HepG2 (cell line): ENCODE measurements around the gene GPRIN2. TPM values are rescaled to one million over a fixed set of nuclear protein-coding genes. Genes with fewer than 3 reads are reported as not detected.
"Not testable (repeated sequence)": the region's sequence is repeated elsewhere in the genome, so short reads cannot be mapped to it uniquely, and the experiment has no call there.

Experiments used
- ATAC-seq: fragments of 200-7000 bp; cut with Tn5 transposase; 3 replicates; pipeline ENCODE4 v1.9.1; 2020; ENCODE audit warnings: mild to moderate bottlenecking, moderate library complexity
- BruUV-seq: library from RNA; stranded (reverse); fragments of 400-500 nt; replicated peaks from 2 replicates; lab custom pipeline; 2021; lab: Mats Ljungman, UMichigan
- CTCF ChIA-PET: fragments of 300-600 bp; formaldehyde crosslinking; extraction: SDS; loops from one replicate; lab custom pipeline; 2021; ENCODE audit warnings: low total read pairs, inconsistent platforms, low intra/inter-chr PET ratio; lab: Yijun Ruan, JAX
- POLR2A ChIA-PET: fragments of 350-600 bp; sonication (Branson Sonifier 250); formaldehyde crosslinking; loops from one replicate; lab custom pipeline; 2020; ENCODE audit warnings: antibody characterized with exemption, inconsistent platforms; lab: Yijun Ruan, JAX
- DNase-seq: peaks from one replicate; pipeline ENCODE4 v3.0.0-alpha.2; 2015; ENCODE audit warnings: low spot score
- FAIRE-seq: peaks from 3 replicates; lab custom pipeline; 2011; peaks lifted over from hg19 to GRCh38; lab: Jason Lieb, UNC
- H2AFZ ChIP-seq: one replicate; pipeline ENCODE4 v1.6.1; 2011; ENCODE audit warnings: low read length, inconsistent platforms
- H3K27ac ChIP-seq: fragments of 300-600 bp; 3 replicates; pipeline ENCODE4 v1.8.0; 2011; ENCODE audit warnings: mixed run types, mild to moderate bottlenecking, mixed read lengths, low read length, inconsistent platforms; ENCODE audit not compliant: insufficient read depth; ENCODE audit errors: extremely low read length
- H3K27me3 ChIP-seq, 2 experiments: fragments of 200-600 bp in 1 of 2; 2 replicates in 1 of 2; 3 replicates in 1 of 2; pipeline versions ENCODE4 v1.6.0 to v1.8.0; 2011; ENCODE audit warnings: low read length in 2 of 2, mild to moderate bottlenecking in 2 of 2, moderate library complexity in 2 of 2, inconsistent platforms in 1 of 2; ENCODE audit not compliant: insufficient read depth in 2 of 2, control insufficient read depth in 1 of 2
- H3K36me3 ChIP-seq, 2 experiments: fragments of 200-600 bp in 1 of 2; replicated peaks in 1 of 2; 2 replicates in 1 of 2; 3 replicates in 1 of 2; pipeline versions ENCODE4 v1.5.1 to v1.8.0; 2011; ENCODE audit warnings: low read length in 2 of 2, inconsistent platforms in 1 of 2; ENCODE audit not compliant: insufficient read depth in 2 of 2, control insufficient read depth in 1 of 2
- H3K4me1 ChIP-seq: 2 replicates; pipeline ENCODE4 v1.5.1; 2012; ENCODE audit warnings: low read length, inconsistent platforms; ENCODE audit not compliant: insufficient read depth
- H3K4me2 ChIP-seq: 2 replicates; pipeline ENCODE4 v1.6.0; 2011; ENCODE audit warnings: low read depth, low read length, inconsistent platforms
- H3K4me3 ChIP-seq, 3 experiments: fragments of 200-600 bp in 1 of 3; sonication (generic), shearing (Covaris generic) in 1 of 3; replicated peaks in 1 of 3; 2 replicates each; pipeline ENCODE4 v1.5.1; 2011 to 2016; ENCODE audit warnings: low read length in 3 of 3, inconsistent platforms in 2 of 3, low read depth in 2 of 3, mild to moderate bottlenecking in 2 of 3, control low read depth in 1 of 3, mixed read lengths in 1 of 3; ENCODE audit not compliant: insufficient read depth in 1 of 3
- H3K79me2 ChIP-seq: one replicate; pipeline ENCODE4 v1.6.1; 2011; ENCODE audit warnings: low read length, inconsistent platforms; ENCODE audit not compliant: insufficient read depth
- H3K9ac ChIP-seq: 2 replicates; pipeline ENCODE4 v1.6.0; 2011; ENCODE audit warnings: mild to moderate bottlenecking, low read depth, low read length, inconsistent platforms; ENCODE audit not compliant: insufficient read depth
- H3K9me3 ChIP-seq: 2 replicates; pipeline ENCODE4 v1.5.1; 2012; ENCODE audit warnings: mild to moderate bottlenecking, low read length
- H4K20me1 ChIP-seq: 2 replicates; pipeline ENCODE4 v1.6.0; 2011; ENCODE audit warnings: inconsistent platforms, mild to moderate bottlenecking, low read length, moderate library complexity; ENCODE audit not compliant: insufficient read depth
- ATF7 ChIP-seq, 2 experiments: fragments of 450-650 bp in 1 of 2; sonication (generic) in 1 of 2; formaldehyde crosslinking in 1 of 2; IDR thresholded peaks; 2 replicates each; pipeline versions ENCODE4 v1.4.0 to v1.6.1; 2016 to 2020; ENCODE audit warnings: antibody characterized with exemption in 1 of 2, mild to moderate bottlenecking in 1 of 2, missing genetic modification reagents in 1 of 2
- CEBPB ChIP-seq: IDR thresholded peaks from 2 replicates; pipeline ENCODE4 v1.6.1; 2011; ENCODE audit warnings: low read depth, low read length, improper control_type of control experiment, borderline replicate concordance
- ELF1 ChIP-seq: sonication (generic); formaldehyde crosslinking; IDR thresholded peaks from 2 replicates; pipeline ENCODE4 v1.4.0; 2020; ENCODE audit warnings: missing genetic modification reagents
- EP300 ChIP-seq, 3 experiments: sonication (generic) in 1 of 3; formaldehyde crosslinking in 1 of 3; IDR thresholded peaks; 2 replicates each; pipeline versions ENCODE4 v1.5.1 to v1.6.1; 2011 to 2020; ENCODE audit warnings: low read depth in 2 of 3, low read length in 2 of 3, borderline replicate concordance in 1 of 3, improper control_type of control experiment in 1 of 3, mild to moderate bottlenecking in 1 of 3, missing genetic modification reagents in 1 of 3, moderate library complexity in 1 of 3
- FOXA1 ChIP-seq, 2 experiments: fragments of 450-650 bp in 1 of 2; sonication (generic) in 1 of 2; formaldehyde crosslinking in 1 of 2; IDR thresholded peaks; 2 replicates each; pipeline versions ENCODE4 v1.4.0 to v1.6.1; 2016 to 2020; ENCODE audit warnings: missing genetic modification reagents in 1 of 2
- MEIS1 ChIP-seq: sonication (generic); formaldehyde crosslinking; IDR thresholded peaks from 2 replicates; pipeline ENCODE4 v1.9.0; 2021; ENCODE audit warnings: mild to moderate bottlenecking, missing genetic modification reagents, moderate library complexity, borderline replicate concordance
- MXI1 ChIP-seq: IDR thresholded peaks from 3 replicates; pipeline ENCODE4 v1.6.1; 2012; ENCODE audit warnings: low read depth, low read length, inconsistent platforms, borderline replicate concordance
- NBN ChIP-seq: fragments of 450-650 bp; conservative IDR thresholded peaks from 2 replicates; pipeline ENCODE4 v1.6.1; 2017
- NFE2L2 ChIP-seq: fragments of 150-350 bp; IDR thresholded peaks from 2 replicates; pipeline ENCODE4 v1.6.1; 2014; ENCODE audit warnings: low read length
- RFX1 ChIP-seq: fragments of 450-650 bp; IDR thresholded peaks from 2 replicates; pipeline ENCODE4 v1.6.1; 2017
- RNF2 ChIP-seq: fragments of 450-650 bp; conservative IDR thresholded peaks from 2 replicates; pipeline ENCODE4 v1.6.1; 2016; ENCODE audit warnings: low read depth
- ZNF121 ChIP-seq: sonication (generic); formaldehyde crosslinking; IDR thresholded peaks from 2 replicates; pipeline ENCODE4 v1.5.0; 2020; ENCODE audit warnings: mild to moderate bottlenecking, missing genetic modification reagents
- WGBS: methylation state at CpG from one replicate; pipeline ENCODE4 v1.1.6; 2017; ENCODE audit warnings: low lambda C conversion rate; 5-methylcytosine and 5-hydroxymethylcytosine counted together
- in situ Hi-C: cut with HindIII; loops from 2 replicates; pipeline ENCODE4 v1.10.0; 2017; ENCODE audit warnings: low pct_unique_long_range_greater_than_20kb; ENCODE audit not compliant: extremely low pct_ligation_motif_present
- intact Hi-C: fragments of 100-400 bp; cut with micrococcal nuclease; formaldehyde crosslinking; loops from one replicate; pipeline ENCODE4 v1.10.0; 2022; ENCODE audit not compliant: unreplicated experiment
- polyA plus RNA-seq, 8 experiments: library from polyadenylated mRNA; depleted of rRNA in 3 of 8; stranded (reverse) in 7 of 8; unstranded in 1 of 8; fragments of >200 nt; fragmentation: Illumina TruSeq in 4 of 8; extraction: Trizol in 4 of 8; gene quantifications; 2 replicates each; pipeline versions ENCODE4 v1.2.1 to v1.2.3, GENCODE V29; 2011 to 2016; ENCODE audit warnings: low read depth in 4 of 8, missing spikeins in 1 of 8, mixed read lengths in 1 of 8; ENCODE audit not compliant: insufficient read depth in 1 of 8
- total RNA-seq, 5 experiments: library from RNA; depleted of rRNA; stranded (reverse); fragments of >200 nt; fragmentation: Illumina TruSeq; extraction: Trizol; gene quantifications; 2 replicates each; pipeline ENCODE4 v1.2.3, GENCODE V29; 2016; ENCODE audit warnings: low read depth in 1 of 5
- TF ChIP-seq, protein P1 (sequence below): sonication (generic); formaldehyde crosslinking; IDR thresholded peaks from 2 replicates; pipeline ENCODE4 v1.5.0; 2020; ENCODE audit warnings: mild to moderate bottlenecking, missing genetic modification reagents
- TF ChIP-seq, protein P2 (sequence below): sonication (generic); formaldehyde crosslinking; IDR thresholded peaks from 2 replicates; pipeline ENCODE4 v1.5.0; 2020; ENCODE audit warnings: missing genetic modification reagents, mild to moderate bottlenecking, borderline replicate concordance

The GPRIN2 gene
- total and polyA plus RNA-seq, 2 of the 13 experiments (the other 11 are each of a cell fraction or from before 2014, with no cell fraction given), result not detected

DNA sequence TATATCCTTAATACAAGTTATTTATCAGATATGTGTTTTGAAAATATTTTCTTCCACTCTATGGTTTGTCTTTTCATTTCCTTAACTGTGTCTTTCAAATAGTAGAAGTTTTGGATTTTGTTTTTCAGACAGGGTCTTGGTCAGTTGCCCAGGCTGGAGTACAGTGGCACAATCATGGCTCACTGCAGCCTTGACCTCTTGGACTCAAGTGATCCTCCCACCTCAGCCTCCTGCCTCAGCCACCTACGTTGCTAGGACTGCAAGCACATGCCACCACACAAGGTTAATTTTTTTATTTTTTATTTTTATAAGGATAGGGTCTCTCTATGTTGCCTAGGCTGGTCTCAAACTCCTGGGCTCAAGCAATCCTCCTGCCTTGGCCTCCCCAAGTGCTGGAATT is 24.2 kb downstream of the GPRIN2 start:
- H3K79me2 ChIP-seq, intact Hi-C loops, H3K9ac ChIP-seq, ATAC-seq, H3K4me3 ChIP-seq, H3K36me3 ChIP-seq, H3K4me2 ChIP-seq, H2AFZ ChIP-seq, H3K27ac ChIP-seq, H3K9me3 ChIP-seq, POLR2A ChIA-PET, H4K20me1 ChIP-seq, BruUV-seq, in situ Hi-C loops, CTCF ChIA-PET, DNase-seq, FAIRE-seq, H3K4me1 ChIP-seq: not testable (repeated sequence)
- H3K27me3 ChIP-seq, result peaks cover 0 to 22% of the 10 kb centered on the region in 2 experiments; a peak in 3 of 5 replicates
- peak; percentile 51; the same call in 1 of the 2 replicates for TF ChIP-seq ZNF121 (CRISPR knock-in tag)
- TF ChIP-seq, protein P1, sequence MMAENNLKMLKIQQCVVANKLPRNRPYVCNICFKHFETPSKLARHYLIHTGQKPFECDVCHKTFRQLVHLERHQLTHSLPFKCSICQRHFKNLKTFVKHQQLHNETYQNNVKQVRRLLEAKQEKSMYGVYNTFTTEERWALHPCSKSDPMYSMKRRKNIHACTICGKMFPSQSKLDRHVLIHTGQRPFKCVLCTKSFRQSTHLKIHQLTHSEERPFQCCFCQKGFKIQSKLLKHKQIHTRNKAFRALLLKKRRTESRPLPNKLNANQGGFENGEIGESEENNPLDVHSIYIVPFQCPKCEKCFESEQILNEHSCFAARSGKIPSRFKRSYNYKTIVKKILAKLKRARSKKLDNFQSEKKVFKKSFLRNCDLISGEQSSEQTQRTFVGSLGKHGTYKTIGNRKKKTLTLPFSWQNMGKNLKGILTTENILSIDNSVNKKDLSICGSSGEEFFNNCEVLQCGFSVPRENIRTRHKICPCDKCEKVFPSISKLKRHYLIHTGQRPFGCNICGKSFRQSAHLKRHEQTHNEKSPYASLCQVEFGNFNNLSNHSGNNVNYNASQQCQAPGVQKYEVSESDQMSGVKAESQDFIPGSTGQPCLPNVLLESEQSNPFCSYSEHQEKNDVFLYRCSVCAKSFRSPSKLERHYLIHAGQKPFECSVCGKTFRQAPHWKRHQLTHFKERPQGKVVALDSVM (CRISPR knock-in tag), result peak; percentile 60; the same call in 1 of the 2 replicates
- WGBS, result 3% methylated on average over 1 of the region's 1 CpG

DNA sequence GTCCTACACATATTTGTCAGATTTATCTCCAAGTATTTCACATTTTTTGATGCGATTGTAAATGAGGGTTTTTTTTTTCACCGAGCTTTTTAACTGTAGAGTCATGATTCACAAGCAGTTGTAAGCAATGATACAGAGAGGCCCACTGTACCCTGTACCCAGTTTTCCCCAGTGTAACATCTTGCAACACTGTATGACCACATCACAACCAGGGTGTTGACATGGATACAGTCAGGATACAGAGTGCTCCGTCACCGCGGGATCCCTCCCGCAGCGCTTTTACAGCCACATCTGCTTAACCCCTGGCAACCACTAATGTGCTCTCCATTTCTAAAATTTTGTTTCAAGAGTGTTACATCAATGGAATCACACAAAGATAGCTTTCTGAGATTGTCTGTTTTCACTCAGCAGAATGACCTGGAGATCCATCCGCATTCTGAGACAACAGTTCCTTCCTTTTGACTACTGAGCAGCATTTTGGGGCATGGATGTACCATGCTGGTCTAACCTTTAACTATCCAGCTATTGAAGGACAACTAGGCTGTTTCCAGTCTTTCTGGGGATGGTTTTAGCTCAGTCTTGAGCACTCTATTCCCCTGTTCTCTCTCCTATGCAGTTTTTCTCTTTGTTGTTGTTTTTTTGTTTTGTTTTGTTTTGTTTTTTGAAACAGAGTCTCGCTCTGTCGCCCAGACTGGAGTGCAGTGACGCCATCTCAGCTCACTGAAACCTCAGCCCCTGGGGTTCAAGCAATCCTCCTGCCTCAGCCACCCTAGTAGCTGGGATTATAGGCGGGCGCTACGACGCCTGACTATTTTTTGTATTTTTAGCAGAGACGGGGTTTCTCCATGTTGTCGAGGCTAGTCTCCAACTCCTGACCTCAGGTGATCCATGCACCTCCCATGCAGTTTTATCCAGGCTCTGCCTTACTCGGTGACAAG is 25.9 kb downstream of the GPRIN2 start:
- H3K9me3 ChIP-seq, result no peaks in the 10 kb centered on the region
- peaks cover 0 to 24% of the 10 kb centered on the region in 2 experiments; a peak in 2 of 5 replicates for H3K27me3 ChIP-seq
- POLR2A ChIA-PET, result no interaction called here
- intact Hi-C loops (no loop called here), in situ Hi-C loops (no loop called here)
- H3K4me1 ChIP-seq, result peaks cover 4% of the 10 kb centered on the region
- BruUV-seq, result no TSS peak
- peak; percentile 49 for DNase-seq
- no peaks in the 10 kb centered on the region for H3K79me2 ChIP-seq
- H2AFZ ChIP-seq, result no peak overlapping the region
- no peak for FAIRE-seq
- H3K4me2 ChIP-seq, result no peak overlapping the region
- CTCF ChIA-PET, result no interaction called here
- no peak overlapping the region for H3K27ac ChIP-seq
- no peak overlapping the region for H3K9ac ChIP-seq
- no peak overlapping the region for H3K4me3 ChIP-seq
- H3K36me3 ChIP-seq, result no peaks in the 10 kb centered on the region
- WGBS, result 38% methylated on average over 18 of the region's 18 CpGs
- H4K20me1 ChIP-seq, result no peaks in the 10 kb centered on the region
- peak; percentile 77 for ATAC-seq
- TF ChIP-seq ATF7 (IDR thresholded peaks at IDR 0.05) (peak; percentile 72), ATF7 (CRISPR knock-in tag; IDR thresholded peaks at IDR 0.05) (no peak), EP300 (IDR thresholded peaks at IDR 0.05; ENCODE audit: low read depth in 2 of 2, low read length in 2 of 2) (peak in 1 of 2 experiments; percentile 74; a peak in 1 of 4 replicates), EP300 (CRISPR knock-in tag; IDR thresholded peaks at IDR 0.05; ENCODE audit: borderline replicate concordance) (no peak), RNF2 (0 out of 2 replicates have a peak, but pooled peaks have one; percentile 48), CEBPB (peak; percentile 94), NBN (0 out of 2 replicates have a peak, but pooled peaks have one; percentile 23), FOXA1 (IDR thresholded peaks at IDR 0.05) (no peak), FOXA1 (CRISPR knock-in tag; IDR thresholded peaks at IDR 0.05) (peak; percentile 39; the same call in 1 of the 2 replicates), NFE2L2 (peak; percentile 55), MEIS1 (CRISPR knock-in tag) (no peak), RFX1 (peak; percentile 74), ELF1 (CRISPR knock-in tag) (no peak), MXI1 (0 out of 3 replicates have a peak, but pooled peaks have one; percentile 24)
- TF ChIP-seq, protein P2, sequence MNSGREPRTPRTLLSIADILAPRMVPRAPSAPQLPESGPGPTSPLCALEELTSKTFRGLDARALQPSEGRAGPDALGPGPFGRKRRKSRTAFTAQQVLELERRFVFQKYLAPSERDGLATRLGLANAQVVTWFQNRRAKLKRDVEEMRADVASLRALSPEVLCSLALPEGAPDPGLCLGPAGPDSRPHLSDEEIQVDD (CRISPR knock-in tag), result no peak
